Nephron (organoid): ENCODE measurements around the gene PSMD14.

ENCODE experiments used
- H3K27ac Mint-ChIP-seq, 3 experiments: 2 replicates each; pipeline ENCODE4 v1.8.0; 2020; ENCODE audit warnings: mixed read lengths in 3 of 3, mild to moderate bottlenecking in 2 of 3, moderate library complexity in 1 of 3
- H3K27me3 Mint-ChIP-seq: 2 replicates; pipeline ENCODE4 v1.8.0; 2021; ENCODE audit warnings: low read depth, mild to moderate bottlenecking, moderate library complexity, mixed read lengths
- H3K36me3 Mint-ChIP-seq: 2 replicates; pipeline ENCODE4 v1.8.0; 2020; ENCODE audit warnings: low read depth, mixed read lengths
- H3K4me1 Mint-ChIP-seq: 2 replicates; pipeline ENCODE4 v1.8.0; 2020; ENCODE audit warnings: mixed read lengths
- H3K4me3 Mint-ChIP-seq, 3 experiments: 2 replicates each; pipeline ENCODE4 v1.8.0; 2020; ENCODE audit warnings: mild to moderate bottlenecking in 3 of 3, mixed read lengths in 3 of 3, moderate library complexity in 2 of 3
- H3K9me3 Mint-ChIP-seq: 2 replicates; pipeline ENCODE4 v1.8.0; 2020; ENCODE audit warnings: mixed read lengths
- TF ChIP-seq, protein P1 (sequence below), 3 experiments: fragments of 200-600 bp; sonication (generic); IDR thresholded peaks; one replicate each; pipeline ENCODE4 v1.5.0; 2021; ENCODE audit warnings: antibody characterized with exemption in 3 of 3; ENCODE audit not compliant: unreplicated experiment in 3 of 3

Gene PSMD14

DNA sequence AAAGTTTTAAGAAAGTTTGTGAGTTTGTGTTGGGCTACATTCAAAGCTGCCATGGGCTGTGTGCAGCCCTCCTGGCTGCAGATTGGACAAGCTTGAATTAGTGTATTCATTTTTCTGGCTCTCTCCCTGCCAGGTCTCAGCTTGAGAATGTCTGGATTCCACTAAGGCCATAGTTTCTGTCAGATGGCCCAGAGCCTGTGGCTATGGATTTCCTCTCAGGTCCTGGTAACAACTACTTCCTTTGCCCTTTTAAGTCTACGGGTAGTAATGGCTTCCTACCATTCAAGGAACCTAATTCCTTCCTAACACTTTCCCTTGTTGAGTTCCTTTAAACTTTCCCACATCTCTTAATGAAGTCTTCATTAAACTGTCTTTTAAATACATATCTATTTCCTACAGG is 24.3 kb upstream of the PSMD14 start:
- no peak overlapping the region for H3K27ac Mint-ChIP-seq
- H3K9me3 Mint-ChIP-seq = peaks cover 18% of the 10 kb centered on the region
- no peaks in the 10 kb centered on the region for H3K27me3 Mint-ChIP-seq
- H3K4me1 Mint-ChIP-seq = no peaks in the 10 kb centered on the region
- no peak overlapping the region for H3K4me3 Mint-ChIP-seq
- TF ChIP-seq, protein P1, sequence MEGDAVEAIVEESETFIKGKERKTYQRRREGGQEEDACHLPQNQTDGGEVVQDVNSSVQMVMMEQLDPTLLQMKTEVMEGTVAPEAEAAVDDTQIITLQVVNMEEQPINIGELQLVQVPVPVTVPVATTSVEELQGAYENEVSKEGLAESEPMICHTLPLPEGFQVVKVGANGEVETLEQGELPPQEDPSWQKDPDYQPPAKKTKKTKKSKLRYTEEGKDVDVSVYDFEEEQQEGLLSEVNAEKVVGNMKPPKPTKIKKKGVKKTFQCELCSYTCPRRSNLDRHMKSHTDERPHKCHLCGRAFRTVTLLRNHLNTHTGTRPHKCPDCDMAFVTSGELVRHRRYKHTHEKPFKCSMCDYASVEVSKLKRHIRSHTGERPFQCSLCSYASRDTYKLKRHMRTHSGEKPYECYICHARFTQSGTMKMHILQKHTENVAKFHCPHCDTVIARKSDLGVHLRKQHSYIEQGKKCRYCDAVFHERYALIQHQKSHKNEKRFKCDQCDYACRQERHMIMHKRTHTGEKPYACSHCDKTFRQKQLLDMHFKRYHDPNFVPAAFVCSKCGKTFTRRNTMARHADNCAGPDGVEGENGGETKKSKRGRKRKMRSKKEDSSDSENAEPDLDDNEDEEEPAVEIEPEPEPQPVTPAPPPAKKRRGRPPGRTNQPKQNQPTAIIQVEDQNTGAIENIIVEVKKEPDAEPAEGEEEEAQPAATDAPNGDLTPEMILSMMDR (IDR thresholded peaks at IDR 0.05; ENCODE audit: unreplicated experiment in 3 of 3) = no peak
- H3K36me3 Mint-ChIP-seq = no peaks in the 10 kb centered on the region

DNA sequence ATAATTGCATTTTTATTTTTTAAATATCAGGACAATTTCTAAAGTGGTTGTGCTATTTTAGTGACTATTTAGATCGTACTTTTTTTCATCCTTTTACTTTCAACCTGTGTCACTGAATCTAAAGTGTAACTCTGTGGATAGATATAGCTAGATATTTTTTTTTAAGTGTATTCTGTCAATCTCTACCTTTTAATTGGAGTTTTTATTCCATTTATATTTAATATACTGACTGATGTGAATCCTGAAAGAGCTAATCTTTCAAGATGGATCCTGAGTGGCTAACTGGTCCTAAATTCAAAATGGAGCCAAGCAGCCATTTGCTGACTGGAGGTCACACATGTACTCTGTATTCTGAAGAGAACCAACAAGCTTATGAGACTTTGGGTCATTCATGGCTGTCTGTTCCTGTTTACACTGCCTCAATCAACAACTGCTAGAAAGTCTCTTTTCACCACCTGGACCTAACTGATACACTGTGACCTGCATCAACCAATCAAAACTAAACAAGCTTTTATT is 4.6 kb upstream of the PSMD14 start:
- Mint-ChIP-seq H3K36me3 (no peaks in the 10 kb centered on the region), H3K4me3 (no peak overlapping the region), H3K27ac (no peak overlapping the region), H3K4me1 (peaks cover 8% of the 10 kb centered on the region), H3K27me3 (no peaks in the 10 kb centered on the region), H3K9me3 (peaks cover 6% of the 10 kb centered on the region)
- TF ChIP-seq, protein P1 (IDR thresholded peaks at IDR 0.05; ENCODE audit: unreplicated experiment in 3 of 3) = no peak

- Mint-ChIP-seq H3K36me3 (no peaks in the 10 kb centered on the region), H3K4me3 (peak overlapping the region; percentile 85 to 95 (median 88)), H3K27me3 (no peaks in the 10 kb centered on the region), H3K9me3 (peaks cover 6% of the 10 kb centered on the region), H3K27ac (peak overlapping the region in 2 of 3 experiments; percentile 91 to 94), H3K4me1 (peaks cover 16% of the 10 kb centered on the region)
- TF ChIP-seq, protein P1 (IDR thresholded peaks at IDR 0.05; ENCODE audit: unreplicated experiment in 3 of 3) = no peak
Measured at GRCh38 chr2:161306919-161307318, 1.3 kb upstream of the PSMD14 start.

DNA sequence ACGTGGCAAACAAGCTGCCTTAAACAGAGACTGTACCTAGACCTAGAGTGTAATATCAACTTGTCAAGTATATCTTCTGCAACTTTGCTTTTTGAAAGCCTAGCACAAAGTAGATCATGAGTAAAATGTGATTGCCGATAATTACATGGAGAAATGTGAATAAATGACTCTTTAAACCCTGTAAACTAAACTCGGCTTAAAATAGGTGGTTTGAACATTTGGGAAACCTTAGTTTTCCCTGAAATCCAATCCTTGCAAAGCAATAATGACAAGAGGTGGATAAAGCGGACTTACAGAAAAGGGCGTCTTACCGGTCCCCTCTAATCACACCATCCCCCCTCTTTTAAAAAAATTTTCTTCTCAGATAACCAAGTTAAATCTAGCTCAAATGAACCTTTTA is 549 bp upstream of the PSMD14 start:
- Mint-ChIP-seq H3K36me3 (peaks cover 2% of the 10 kb centered on the region), H3K4me3 (peak overlapping the region; percentile 85 to 95 (median 88)), H3K9me3 (peaks cover 3% of the 10 kb centered on the region), H3K27me3 (no peaks in the 10 kb centered on the region), H3K27ac (peak overlapping the region; percentile 91 to 94 (median 93)), H3K4me1 (peaks cover 16% of the 10 kb centered on the region)
- TF ChIP-seq, protein P1 (IDR thresholded peaks at IDR 0.05; ENCODE audit: unreplicated experiment in 3 of 3) = no peak

- H3K27ac Mint-ChIP-seq = no peak overlapping the region
- no peaks in the 10 kb centered on the region for H3K9me3 Mint-ChIP-seq
- peaks cover 11% of the 10 kb centered on the region for H3K4me1 Mint-ChIP-seq
Measured at GRCh38 chr2:161312996-161313395, 4.8 kb downstream of the PSMD14 start.

DNA sequence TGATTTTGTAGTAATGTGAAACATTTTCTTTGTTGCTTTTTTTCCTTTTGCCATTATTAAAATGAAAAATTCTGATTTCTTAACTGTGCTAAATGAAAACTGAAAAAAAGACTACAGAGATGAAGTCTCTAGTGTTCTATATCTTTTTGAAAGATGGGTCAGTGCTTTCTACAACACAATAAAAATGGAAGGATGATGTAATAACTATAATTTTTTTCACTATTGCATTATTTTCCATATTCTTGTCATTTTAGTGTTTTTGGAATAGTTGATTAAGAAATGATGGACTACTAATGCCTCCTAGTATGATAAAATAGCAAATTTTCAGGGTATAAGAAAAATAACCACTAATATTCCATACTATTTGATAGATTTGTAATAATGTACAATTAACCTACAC is 7.2 kb downstream of the PSMD14 start:
- Mint-ChIP-seq H3K27ac (no peak overlapping the region), H3K9me3 (no peaks in the 10 kb centered on the region), H3K4me3 (no peak overlapping the region), H3K36me3 (peaks cover 11% of the 10 kb centered on the region), H3K27me3 (no peaks in the 10 kb centered on the region), H3K4me1 (no peaks in the 10 kb centered on the region)
- TF ChIP-seq, protein P1 (IDR thresholded peaks at IDR 0.05; ENCODE audit: unreplicated experiment in 3 of 3) = no peak

More at GRCh38 chr2:161312996-161313395, 4.8 kb downstream of the PSMD14 start:
- no peaks in the 10 kb centered on the region for H3K27me3 Mint-ChIP-seq
- H3K36me3 Mint-ChIP-seq = peaks cover 11% of the 10 kb centered on the region
- no peak overlapping the region for H3K4me3 Mint-ChIP-seq
- TF ChIP-seq, protein P1 (IDR thresholded peaks at IDR 0.05; ENCODE audit: unreplicated experiment in 3 of 3) = no peak
